ENCODE results near the gene PRSS56.
A peak's percentile ranks its signal among the peaks of the same experiment; 100 is the strongest.
"Not testable (repeated sequence)": the region's sequence is repeated elsewhere in the genome, so short reads cannot be mapped to it uniquely, and the experiment has no call there.

PRSS56 gene

DNA sequence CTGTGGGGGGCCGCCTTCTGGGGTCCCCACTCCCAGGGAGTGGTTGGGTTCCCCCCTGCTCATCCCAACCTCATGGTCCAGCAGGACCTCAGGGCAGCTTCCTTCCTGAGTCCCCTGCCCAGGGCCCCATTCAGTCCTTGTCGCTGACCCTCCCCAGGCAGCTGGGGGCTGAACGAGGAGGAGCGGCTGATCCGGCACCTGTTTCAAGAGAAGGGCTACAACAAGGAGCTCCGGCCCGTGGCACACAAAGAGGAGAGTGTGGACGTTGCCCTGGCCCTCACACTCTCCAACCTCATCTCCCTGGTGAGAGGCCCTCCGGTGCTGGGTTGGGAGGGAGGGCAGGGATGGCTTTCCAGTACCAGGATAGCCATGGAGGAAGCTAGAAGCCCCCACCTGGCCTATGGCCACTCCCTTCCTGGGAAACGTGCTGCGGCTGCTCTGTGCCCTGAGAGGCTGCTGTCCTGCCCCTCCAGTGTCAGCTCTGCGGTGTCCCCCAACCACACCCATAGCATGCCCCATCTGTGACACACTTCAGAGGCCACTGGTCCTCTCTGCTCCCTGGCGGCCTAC is 6.3 kb downstream of the PRSS56 start:
- no peak for DNase-seq

DNA sequence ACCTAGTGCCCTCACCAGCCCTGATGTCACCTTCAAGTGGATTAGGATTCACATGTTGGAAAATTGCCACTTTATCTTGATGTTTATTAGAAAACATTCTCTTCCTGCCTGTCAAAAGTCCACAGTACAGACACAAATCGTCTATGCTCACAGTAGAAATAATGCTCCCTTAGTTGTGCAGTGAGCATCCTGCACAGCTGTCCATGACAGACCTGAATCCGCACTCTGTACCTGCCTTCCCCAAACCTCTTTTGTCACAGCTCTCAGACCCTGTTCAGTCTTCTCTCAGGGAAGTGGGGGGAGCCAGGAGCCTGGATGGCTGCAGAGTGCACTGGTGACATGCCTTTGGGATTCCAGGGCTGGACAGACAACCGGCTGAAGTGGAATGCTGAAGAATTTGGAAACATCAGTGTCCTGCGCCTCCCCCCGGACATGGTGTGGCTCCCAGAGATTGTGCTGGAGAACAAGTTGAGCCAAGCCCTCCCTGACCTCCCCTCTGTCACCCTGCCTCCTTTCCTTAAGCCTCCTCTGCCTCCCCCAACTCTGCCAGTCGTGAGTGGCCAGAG is 7.8 kb downstream of the PRSS56 start:
- no peak for DNase-seq

DNA sequence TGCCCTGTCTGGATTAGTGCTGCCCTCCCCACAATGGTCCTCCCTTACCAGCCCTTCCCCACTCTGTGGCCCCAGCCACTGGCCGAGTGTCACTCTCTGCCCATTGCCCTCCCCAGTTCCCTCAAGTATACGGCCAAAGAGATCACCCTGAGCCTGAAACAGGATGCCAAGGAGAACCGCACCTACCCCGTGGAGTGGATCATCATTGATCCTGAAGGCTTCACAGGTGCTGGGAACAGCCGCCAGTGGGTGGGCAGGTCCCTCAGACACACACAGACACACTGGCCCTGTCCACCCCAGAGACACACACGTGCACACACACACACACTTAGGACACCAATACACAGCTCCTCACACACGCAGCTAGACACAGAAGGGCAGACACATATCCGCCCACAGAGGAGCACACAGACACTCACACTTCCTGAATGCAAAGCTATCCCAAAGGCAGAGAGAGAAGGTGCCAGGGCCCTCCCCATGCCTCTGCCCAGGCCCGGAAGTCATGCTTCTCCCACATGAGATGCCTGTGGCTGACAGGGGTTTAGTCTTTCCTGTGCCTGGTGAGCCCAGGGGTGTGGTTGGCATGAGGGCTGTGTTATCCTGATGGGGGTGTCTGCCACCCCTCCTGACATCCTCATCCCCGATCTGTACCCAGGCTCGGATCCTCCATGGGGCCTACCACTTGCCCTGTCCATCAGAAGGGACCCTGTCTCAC is 8.7 kb downstream of the PRSS56 start:
- DNase-seq, result no peak

DNA sequence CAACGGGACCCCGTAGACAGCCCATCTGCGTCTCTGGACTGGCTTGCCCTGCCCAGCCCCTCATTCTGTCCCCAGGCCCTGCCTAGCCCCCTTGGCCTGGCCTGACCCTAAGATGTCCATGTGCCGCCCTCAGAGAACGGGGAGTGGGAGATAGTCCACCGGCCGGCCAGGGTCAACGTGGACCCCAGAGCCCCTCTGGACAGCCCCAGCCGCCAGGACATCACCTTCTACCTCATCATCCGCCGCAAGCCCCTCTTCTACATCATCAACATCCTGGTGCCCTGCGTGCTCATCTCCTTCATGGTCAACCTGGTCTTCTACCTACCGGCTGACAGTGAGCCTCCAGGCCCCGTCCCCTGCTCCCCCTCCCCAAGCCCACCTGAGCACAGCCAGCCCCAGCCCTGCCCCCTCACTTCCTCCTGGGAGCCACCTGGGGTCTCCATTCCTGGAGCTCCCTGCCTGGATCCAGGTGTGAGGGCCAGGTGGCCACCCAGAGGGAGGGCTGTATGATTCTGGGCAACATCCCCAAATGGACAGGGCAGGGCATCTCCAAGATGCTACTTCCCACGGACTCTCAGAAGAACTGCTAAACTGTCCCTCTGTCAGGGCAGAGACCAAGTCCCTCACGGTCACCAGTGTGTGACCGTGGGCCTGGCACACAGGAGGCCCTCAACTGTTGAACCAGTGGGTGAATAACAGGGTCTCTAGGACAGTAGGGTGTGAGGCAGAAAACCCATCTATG is 9.8 kb downstream of the PRSS56 start:
- DNase-seq, result no peak

DNA sequence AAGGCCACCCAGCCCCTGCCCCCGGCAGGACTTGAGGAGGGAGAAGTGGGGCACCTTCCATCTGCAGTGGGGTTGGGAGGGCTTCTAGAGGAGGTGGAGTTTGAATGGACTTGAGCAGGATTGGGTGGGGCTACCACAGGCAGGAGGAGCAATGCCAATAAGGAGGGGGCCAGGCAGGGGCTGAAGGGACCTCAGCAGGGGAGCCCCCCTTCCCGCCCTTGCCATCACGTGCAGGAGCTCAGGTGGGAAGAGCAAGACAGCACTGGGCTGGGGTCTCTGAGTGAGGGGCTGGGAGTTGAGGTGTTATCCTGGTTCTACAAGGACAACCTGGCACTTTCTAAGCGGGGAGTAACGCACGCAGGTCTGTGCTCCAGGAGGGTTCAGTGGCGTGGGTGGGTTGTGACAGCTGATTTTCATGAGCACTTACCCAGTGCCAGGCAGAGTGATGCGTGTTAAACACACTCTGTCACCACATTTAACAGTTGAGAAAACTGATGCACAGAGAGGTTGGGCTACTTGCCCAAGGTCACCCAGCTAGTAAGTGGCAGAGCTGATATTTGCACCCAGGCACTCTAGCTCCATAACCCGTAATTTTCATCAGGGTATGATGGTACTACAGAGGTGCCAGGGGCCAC is 10.6 kb downstream of the PRSS56 start:
- DNase-seq, result no peak

DNA sequence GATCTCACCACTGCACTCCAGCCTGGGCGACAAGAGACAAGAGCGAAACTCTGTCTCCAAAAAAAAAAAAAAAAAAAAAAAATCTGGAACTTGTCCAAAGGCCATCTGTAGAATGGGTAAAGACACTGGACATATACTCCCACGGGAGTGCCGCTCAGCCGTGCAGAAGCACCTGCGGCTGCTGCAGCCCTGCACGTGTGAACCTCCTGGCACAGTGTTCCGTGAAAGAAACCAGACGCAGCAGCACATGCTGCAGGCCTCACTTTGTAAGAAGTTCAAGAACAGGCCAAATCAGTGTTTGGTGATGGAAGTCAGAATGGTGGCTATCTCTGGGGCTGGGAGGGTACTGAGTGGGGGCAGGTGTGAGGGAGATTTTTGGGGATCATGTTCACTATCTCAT is 12.2 kb downstream of the PRSS56 start:
- no peak for DNase-seq

DNA sequence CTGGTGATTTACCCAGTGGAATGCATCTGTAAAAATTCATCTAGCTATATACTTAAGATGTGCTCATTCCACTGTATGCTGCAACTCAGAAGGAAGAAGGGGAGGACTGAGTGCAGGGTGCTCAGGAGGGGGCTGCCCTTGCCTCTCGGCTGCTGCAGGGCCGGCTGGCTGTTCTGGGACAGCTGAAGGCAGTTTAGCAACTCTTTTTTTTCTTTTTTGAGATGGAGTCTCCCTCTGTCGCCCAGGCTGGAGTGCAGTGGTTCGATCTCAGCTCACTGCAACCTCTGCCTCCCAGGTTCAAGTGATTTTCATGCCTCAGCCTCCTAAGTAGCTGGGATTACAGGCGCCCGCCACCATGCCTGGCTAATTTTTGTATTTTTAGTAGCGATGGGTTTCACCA is 12.6 kb downstream of the PRSS56 start:
- DNase-seq, result not testable (repeated sequence)

DNA sequence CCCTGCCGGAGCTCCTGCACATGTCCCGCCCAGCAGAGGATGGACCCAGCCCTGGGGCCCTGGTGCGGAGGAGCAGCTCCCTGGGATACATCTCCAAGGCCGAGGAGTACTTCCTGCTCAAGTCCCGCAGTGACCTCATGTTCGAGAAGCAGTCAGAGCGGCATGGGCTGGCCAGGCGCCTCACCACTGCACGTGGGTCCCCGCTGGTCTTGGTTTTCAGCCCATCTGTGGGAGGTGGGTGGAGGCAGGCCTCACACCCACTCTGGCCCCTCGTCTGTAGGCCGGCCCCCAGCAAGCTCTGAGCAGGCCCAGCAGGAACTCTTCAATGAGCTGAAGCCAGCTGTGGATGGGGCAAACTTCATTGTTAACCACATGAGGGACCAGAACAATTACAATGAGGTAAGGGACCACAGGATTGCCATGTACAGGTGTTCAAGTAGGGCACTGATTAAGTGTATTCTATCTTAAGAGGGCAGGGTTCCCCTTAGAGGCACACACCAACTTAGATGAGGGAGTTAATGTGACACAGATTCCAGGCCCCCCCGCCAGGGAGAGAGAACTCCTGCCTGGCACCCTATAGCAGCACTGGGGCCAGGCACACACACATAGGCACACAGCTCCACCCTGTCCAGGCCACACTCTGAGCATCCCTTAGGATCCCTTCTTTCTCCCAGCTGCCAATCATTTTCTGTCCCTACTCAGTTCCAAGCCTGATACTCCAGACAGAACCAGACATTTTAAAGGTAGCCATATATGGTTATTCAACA is 13.9 kb downstream of the PRSS56 start:
- no peak for DNase-seq

DNA sequence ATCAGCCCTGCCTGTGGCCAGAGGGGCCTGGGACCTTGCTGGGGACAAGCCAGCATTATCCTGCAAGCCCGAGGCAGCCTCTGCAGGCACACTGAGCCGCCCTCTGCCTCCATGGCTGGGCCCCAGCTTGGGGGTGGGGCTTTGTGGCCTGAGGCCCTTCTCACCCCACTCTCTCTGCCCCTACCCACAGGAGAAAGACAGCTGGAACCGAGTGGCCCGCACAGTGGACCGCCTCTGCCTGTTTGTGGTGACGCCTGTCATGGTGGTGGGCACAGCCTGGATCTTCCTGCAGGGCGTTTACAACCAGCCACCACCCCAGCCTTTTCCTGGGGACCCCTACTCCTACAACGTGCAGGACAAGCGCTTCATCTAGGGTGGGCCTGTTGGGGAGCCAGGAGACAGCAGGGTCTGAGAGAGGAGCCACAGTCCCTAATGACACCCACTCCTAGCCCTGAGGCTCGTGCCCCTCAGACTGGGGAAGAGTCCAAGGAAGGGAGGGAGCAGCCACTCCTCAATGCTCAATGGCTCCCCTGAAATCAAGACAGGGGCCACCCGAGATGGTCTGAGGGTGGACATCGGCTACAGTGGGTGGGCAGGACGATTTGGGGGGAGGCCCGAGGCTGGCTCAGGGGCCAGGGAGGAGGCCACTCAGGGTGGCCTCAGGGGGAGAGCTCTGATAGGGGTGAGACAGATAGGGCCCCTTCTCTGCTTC is 14.9 kb downstream of the PRSS56 start:
- no peak for DNase-seq

DNA sequence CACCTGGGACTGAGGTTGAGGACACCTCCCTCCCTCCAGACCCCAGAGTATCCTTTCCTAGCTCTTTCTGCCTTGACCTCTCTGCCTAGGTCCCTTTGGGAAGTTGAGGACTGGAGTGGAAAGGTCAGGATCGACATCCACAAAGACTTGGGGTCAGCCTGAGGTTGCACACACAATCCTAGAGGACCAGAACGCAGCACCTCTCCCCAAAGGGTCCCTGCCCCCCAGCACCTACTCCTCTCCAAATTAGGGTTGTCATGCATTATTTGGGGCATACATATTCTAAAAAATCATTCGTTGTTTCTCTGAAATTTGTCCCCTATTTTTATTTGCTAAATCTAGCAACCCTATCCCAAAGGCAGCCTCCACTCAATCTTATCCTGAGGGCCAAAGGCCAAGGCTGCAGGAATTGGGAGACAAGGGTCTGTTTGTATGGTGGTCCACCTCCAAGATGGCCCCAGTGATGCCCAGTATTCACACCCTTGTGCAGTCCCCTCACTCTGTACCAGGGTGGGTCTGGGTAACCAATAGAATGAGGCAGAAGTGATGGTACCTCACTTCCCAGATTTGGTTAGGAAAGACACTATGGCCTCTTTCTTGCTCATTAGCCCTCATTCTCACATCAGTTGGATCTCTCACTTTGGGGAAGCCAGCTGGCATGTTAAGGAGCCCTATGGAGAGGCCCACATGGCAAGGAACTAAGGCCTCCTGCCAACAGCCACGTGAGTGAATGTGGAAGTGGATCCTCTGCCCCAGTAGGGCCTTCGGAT is 15.8 kb downstream of the PRSS56 start:
- no peak for DNase-seq

DNA sequence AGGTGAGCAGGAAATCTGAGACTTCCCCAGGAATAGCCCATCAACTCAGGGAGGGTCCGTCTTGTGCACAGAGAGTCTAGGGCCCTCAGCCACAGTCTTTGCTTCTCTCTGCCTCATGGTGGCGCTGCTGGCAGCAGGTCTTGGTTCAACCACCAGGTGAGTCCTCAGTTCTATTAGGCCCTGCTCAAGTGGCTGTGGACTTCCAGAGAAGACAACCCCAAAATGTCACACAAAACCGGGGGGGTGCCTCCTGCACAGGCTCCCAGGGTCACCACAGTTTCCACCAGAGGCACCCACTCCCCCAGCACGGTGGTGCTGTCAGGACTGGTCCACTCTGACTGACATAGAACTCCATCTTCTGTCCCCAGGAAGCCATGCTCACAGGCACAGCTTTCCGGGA is 16.9 kb downstream of the PRSS56 start:
- DNase-seq, result peak; percentile 70

DNA sequence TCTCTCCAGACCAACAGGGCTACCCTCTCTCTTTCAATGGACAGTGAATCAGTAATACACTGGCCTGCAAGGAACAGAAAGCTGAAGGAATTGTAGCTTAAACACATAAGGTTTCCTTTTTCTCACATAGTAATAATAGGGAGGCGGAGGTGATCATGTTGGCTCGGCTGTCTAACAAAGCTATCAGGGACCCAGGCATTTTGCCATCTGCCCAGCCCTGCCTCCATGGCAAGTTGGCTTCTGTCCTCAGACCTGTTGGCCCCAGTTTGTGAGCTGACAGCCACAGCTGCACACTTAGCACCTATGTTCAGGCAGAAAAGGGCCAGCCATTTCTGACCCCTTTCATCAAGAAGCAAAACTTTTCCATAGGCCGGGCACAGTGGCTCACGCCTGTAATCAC is 17.3 kb downstream of the PRSS56 start:
- DNase-seq, result no peak

DNA sequence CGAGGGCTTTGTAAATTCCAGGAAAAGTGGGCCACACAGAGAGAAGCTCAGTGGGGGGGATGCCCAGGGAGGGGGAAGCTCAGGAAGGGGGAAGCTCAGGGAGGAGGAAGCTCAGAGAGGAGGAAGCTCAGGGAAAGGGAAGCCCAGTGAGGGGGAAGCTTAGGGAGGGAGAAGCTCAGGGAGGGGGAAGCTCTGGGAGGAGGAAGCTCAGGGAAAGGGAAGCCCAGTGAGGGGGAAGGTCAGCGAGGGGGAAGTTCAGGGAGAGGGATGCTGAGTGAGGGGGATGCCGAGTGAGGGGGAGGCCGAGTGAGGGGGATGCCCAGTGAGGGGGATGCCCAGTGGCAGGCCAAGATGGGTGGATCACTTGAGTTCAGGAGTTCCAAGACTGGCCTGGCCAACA is 18.5 kb downstream of the PRSS56 start:
- no peak for DNase-seq

DNA sequence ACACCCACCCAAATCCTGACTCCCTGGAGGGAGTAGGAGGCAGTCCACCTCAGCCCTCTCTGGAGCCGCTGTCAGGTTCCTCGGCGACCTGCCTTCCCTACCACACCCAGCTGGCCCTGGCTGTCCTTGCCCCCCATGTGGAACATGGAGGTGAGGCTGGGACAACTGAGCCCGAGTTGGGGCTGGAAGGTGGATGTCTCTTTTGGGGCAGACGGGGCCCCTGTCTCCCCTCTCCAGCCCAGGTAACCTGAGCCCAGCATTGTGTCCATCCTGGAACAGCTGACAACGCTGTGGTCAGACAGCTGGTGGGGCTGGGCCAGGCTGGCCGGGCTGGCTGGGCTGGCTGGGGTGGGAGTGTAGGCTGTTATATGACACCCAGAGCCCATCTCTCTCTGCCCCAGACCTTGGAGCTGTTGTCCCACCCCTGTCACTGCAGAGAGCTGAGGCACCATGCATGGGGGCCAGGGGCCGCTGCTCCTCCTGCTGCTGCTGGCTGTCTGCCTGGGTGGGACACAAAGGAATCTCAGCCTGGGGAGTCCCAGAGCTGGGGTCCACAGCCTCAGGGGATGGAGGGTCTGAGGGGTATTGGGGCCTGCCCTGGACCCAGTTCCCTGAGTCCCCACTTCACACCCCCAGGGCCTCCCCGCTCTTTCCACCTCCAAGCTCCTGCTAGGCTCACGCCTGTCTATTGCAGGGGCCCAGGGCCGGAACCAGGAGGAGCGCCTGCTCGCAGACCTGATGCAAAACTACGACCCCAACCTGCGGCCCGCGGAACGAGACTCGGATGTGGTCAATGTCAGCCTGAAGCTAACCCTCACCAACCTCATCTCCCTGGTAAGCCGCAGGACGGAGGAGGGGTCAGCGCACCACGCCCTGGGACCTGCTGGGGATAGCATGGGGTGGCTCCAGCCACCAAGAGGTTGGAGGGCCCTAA is 19.4 kb downstream of the PRSS56 start, which contains the start of gene CHRNG:
Gene CHRNG (plus strand): TSS at position 395 of the 934 bp plus-strand sequence. CDS start 56 bp downstream, at position 451.
- DNase-seq, result no peak

DNA sequence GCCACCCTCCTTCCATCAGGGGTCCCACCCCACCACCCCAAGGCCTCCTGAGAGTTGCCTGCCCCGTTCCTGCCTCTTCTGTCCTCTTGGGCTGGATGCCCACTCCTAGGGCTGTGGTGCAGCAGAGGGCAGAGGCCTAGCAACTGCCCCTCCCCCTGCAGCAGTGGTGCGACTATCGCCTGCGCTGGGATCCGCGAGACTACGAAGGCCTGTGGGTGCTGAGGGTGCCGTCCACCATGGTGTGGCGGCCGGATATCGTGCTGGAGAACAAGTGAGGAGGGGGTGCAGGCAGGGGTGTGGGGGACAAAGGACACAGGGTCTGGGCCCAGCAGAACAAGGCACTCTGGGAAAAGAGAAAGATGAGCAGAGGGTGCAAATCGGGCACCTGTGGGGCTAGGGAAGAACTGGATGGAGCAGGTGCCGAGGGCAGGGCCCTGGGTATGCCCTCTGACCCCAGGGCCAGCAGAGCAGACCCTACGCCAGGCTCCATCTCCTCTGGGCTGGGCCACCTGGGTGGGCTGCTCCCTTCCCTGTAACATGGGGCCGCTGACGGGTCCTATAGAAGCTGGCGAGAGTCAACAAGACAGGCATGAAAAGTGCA is 20.4 kb downstream of the PRSS56 start:
- no peak for DNase-seq

DNA sequence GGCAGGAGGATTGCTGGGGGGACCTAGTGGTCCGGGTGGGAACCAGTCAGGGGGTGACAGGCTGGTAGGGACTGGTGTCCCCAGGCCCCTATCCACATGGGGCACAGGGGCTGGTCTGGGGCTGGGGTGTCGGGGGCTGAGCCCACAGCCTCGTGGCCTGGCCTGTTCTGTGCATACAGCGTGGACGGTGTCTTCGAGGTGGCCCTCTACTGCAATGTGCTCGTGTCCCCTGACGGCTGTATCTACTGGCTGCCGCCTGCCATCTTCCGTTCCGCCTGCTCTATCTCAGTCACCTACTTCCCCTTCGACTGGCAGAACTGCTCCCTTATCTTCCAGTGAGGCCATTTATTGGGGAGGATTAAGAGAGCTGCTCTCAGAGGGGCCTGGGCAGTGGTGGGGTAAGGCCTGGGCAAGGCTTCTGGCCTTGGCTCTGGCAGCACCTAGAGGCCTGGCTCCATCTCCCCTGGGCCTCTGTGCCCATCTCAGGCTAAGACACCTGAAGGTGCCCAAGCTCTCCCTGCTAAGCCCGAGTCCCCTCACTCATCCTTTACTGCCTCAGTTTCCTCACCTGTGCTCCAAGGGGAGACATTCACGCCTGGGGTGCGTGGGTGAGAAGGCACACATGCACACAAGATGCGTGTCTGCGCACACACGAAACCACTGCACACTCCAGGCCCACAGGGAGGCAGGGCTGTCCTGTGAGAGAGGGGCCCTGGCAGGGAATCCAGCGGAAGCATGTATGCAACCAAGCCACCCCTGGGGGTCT is 21.2 kb downstream of the PRSS56 start:
- DNase-seq, result peak; percentile 20

DNA sequence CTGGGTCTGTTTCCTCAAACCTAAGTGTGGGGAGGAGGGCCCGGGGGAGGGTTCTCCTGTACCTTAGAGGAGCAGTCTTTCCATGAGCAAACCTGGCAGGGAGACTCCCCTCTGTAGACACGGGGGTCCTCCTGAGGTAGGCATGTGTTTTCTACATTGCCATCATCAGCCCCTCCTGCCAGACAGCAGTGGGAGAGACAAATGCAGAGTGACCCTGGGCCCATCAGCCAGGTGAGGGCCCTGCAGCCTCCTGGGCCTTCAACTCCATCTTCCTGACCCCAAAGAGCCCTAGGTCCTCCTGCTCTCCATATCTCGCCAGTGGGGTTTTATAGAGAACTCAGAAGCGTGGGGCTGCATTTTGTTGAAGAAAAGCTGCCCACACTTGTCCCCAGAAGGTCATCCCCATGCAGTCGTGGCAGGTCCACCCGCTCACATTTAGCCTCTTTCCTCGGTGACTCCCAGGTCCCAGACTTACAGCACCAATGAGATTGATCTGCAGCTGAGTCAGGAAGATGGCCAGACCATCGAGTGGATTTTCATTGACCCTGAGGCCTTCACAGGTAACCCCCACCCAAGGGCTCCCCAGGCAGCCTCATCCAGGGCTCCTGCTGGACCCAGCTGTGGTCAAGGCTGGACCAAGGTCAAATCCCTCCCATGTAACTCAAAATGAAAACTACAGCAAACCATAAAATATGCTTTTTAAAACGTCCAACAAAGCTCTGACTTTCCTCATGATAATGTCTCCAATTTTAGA is 21.9 kb downstream of the PRSS56 start:
- DNase-seq, result no peak

All from 8988T (cell line).